H1 (cell line): Measurements from ENCODE around the gene ATP13A3. TPM values are rescaled to one million over a fixed set of nuclear protein-coding genes. Genes with fewer than 3 reads are reported as not detected.
A peak's percentile ranks its signal among the peaks of the same experiment; 100 is the strongest.

ENCODE experiments used
- CTCF ChIA-PET: fragments of 300-600 bp; sonication (Branson Sonifier 250); formaldehyde crosslinking; loops from one replicate; lab custom pipeline; 2021; ENCODE audit not compliant: partially characterized antibody; lab: Charles Lee
- POLR2A ChIA-PET: fragments of 300-600 bp; sonication (Branson Sonifier 250); formaldehyde crosslinking; loops from one replicate; lab custom pipeline; 2021; ENCODE audit warnings: inconsistent platforms; ENCODE audit not compliant: partially characterized antibody; lab: Charles Lee
- DNase-seq, 2 experiments: peaks; one replicate each; pipeline versions ENCODE4 v3.0.0 to v3.0.0-alpha.2; 2010 to 2022; ENCODE audit warnings: low spot score in 2 of 2, low read depth in 1 of 2, mixed read lengths in 1 of 2
- FAIRE-seq: peaks from 2 replicates; lab custom pipeline; 2011; peaks lifted over from hg19 to GRCh38; lab: Jason Lieb, UNC
- H2AFZ ChIP-seq: 2 replicates; pipeline ENCODE4 v1.8.1; 2012; ENCODE audit warnings: low read length, inconsistent platforms
- H2AK5ac ChIP-seq: 2 replicates; pipeline ENCODE4 v1.6.1; 2013; ENCODE audit warnings: low read depth, low read length
- H2BK120ac ChIP-seq: replicated peaks from 2 replicates; pipeline ENCODE3; 2013; ENCODE audit warnings: low read depth, low read length, inconsistent platforms
- H2BK12ac ChIP-seq: 2 replicates; pipeline ENCODE4 v1.6.1; 2013; ENCODE audit warnings: low read depth, low read length
- H2BK15ac ChIP-seq: 2 replicates; pipeline ENCODE4 v1.6.1; 2013; ENCODE audit warnings: low read length
- H2BK20ac ChIP-seq: 2 replicates; pipeline ENCODE4 v1.6.1; 2013; ENCODE audit warnings: low read length
- H2BK5ac ChIP-seq: 2 replicates; pipeline ENCODE4 v1.6.1; 2013; ENCODE audit warnings: low read depth, low read length
- H3K14ac ChIP-seq: 2 replicates; pipeline ENCODE4 v1.6.1; 2013; ENCODE audit warnings: inconsistent platforms; ENCODE audit not compliant: insufficient read length
- H3K18ac ChIP-seq: 2 replicates; pipeline ENCODE4 v1.6.1; 2013; ENCODE audit warnings: low read length; ENCODE audit errors: extremely low read depth
- H3K23ac ChIP-seq: 2 replicates; pipeline ENCODE4 v1.6.1; 2013; ENCODE audit warnings: inconsistent platforms; ENCODE audit not compliant: insufficient read length
- H3K23me2 ChIP-seq: 2 replicates; pipeline ENCODE4 v1.6.1; 2013; ENCODE audit warnings: low read depth, low read length
- H3K27ac ChIP-seq: 2 replicates; pipeline ENCODE4 v1.6.1; 2011; ENCODE audit warnings: low read depth, low read length, inconsistent platforms
- H3K27me3 ChIP-seq, 4 experiments: replicated peaks in 1 of 4; 1 replicate in 1 of 4; 2 replicates in 3 of 4; pipeline versions ENCODE4 v1.6.1 to v1.8.1; 2011 to 2013; ENCODE audit warnings: low read length in 3 of 4, mild to moderate bottlenecking in 3 of 4, inconsistent platforms in 2 of 4, mixed read lengths in 2 of 4, moderate library complexity in 1 of 4; ENCODE audit not compliant: control insufficient read depth in 3 of 4, insufficient read depth in 3 of 4; ENCODE audit errors: extremely low read depth in 1 of 4
- H3K36me3 ChIP-seq, 4 experiments: 2 replicates each; pipeline versions ENCODE4 v1.6.1 to v1.8.1; 2011 to 2013; ENCODE audit warnings: mild to moderate bottlenecking in 4 of 4, low read length in 3 of 4, moderate library complexity in 2 of 4, control low read depth in 1 of 4, inconsistent platforms in 1 of 4; ENCODE audit not compliant: insufficient read depth in 4 of 4, control insufficient read depth in 2 of 4
- H3K4ac ChIP-seq: replicated peaks from 2 replicates; pipeline ENCODE3; 2013; ENCODE audit warnings: low read length, low read depth, mixed read lengths, inconsistent platforms; ENCODE audit not compliant: insufficient read length
- H3K4me1 ChIP-seq, 4 experiments: replicated peaks in 1 of 4; 1 replicate in 1 of 4; 2 replicates in 3 of 4; pipeline versions ENCODE4 v1.6.1 to v1.8.1; 2011 to 2013; ENCODE audit warnings: low read length in 3 of 4, inconsistent platforms in 2 of 4, mixed read lengths in 1 of 4; ENCODE audit not compliant: insufficient read depth in 4 of 4, control insufficient read depth in 3 of 4
- H3K4me2 ChIP-seq, 2 experiments: 2 replicates each; pipeline versions ENCODE4 v1.6.1 to v1.8.1; 2011 to 2013; ENCODE audit warnings: low read depth in 2 of 2, low read length in 2 of 2, control low read depth in 1 of 2, inconsistent platforms in 1 of 2, mild to moderate bottlenecking in 1 of 2; ENCODE audit not compliant: insufficient read depth in 1 of 2
- H3K4me3 ChIP-seq, 4 experiments: fragments of 200-600, 300-600 bp in 1 of 4; sonication (generic), shearing (Covaris generic), sonication (Bioruptor Twin) in 1 of 4; 2 replicates each; pipeline versions ENCODE4 v1.5.1 to v1.8.1; 2011 to 2016; ENCODE audit warnings: low read length in 4 of 4, low read depth in 3 of 4, control low read depth in 2 of 4, inconsistent platforms in 2 of 4, mild to moderate bottlenecking in 2 of 4, mixed read lengths in 1 of 4, moderate library complexity in 1 of 4; ENCODE audit not compliant: insufficient read depth in 2 of 4; ENCODE audit errors: extremely low read depth in 1 of 4
- H3K56ac ChIP-seq: replicated peaks from 2 replicates; pipeline ENCODE3; 2013; ENCODE audit warnings: low read depth, mild to moderate bottlenecking, mixed read lengths, low read length, inconsistent platforms; ENCODE audit not compliant: insufficient read length
- H3K79me1 ChIP-seq: 2 replicates; pipeline ENCODE4 v1.6.1; 2013; ENCODE audit warnings: low read depth, low read length, control low read depth
- H3K79me2 ChIP-seq, 2 experiments: 2 replicates each; pipeline versions ENCODE4 v1.6.1 to v1.8.1; 2012 to 2013; ENCODE audit warnings: low read length in 2 of 2, mild to moderate bottlenecking in 2 of 2, inconsistent platforms in 1 of 2; ENCODE audit not compliant: insufficient read depth in 2 of 2, control insufficient read depth in 1 of 2
- H3K9ac ChIP-seq, 4 experiments: replicated peaks in 1 of 4; 1 replicate in 1 of 4; 2 replicates in 3 of 4; pipeline versions ENCODE4 v1.6.1 to v1.8.1; 2011 to 2013; ENCODE audit warnings: low read depth in 3 of 4, low read length in 3 of 4, control low read depth in 2 of 4, mild to moderate bottlenecking in 2 of 4, moderate library complexity in 2 of 4, inconsistent platforms in 1 of 4; ENCODE audit errors: extremely low read depth in 1 of 4
- H3K9me3 ChIP-seq, 2 experiments: 2 replicates each; pipeline versions ENCODE4 v1.6.1 to v1.8.1; 2012 to 2013; ENCODE audit warnings: mild to moderate bottlenecking in 2 of 2, moderate library complexity in 2 of 2, control low read depth in 1 of 2, inconsistent platforms in 1 of 2, low read depth in 1 of 2, low read length in 1 of 2, mixed read lengths in 1 of 2; ENCODE audit not compliant: insufficient read depth in 2 of 2
- H4K20me1 ChIP-seq, 2 experiments: replicated peaks in 1 of 2; 2 replicates each; pipeline versions ENCODE3 to v1.8.1; 2011 to 2013; ENCODE audit warnings: inconsistent platforms in 2 of 2, low read length in 2 of 2, mild to moderate bottlenecking in 1 of 2; ENCODE audit not compliant: insufficient read depth in 2 of 2, control insufficient read depth in 1 of 2
- H4K5ac ChIP-seq: 2 replicates; pipeline ENCODE4 v1.6.1; 2013; ENCODE audit warnings: low read length, low read depth, mixed read lengths, inconsistent platforms; ENCODE audit not compliant: insufficient read length
- H4K8ac ChIP-seq: 2 replicates; pipeline ENCODE4 v1.8.0; 2013; ENCODE audit warnings: mild to moderate bottlenecking, moderate library complexity, low read length, inconsistent platforms; ENCODE audit not compliant: insufficient read depth; ENCODE audit errors: extremely low read depth
- H4K91ac ChIP-seq: replicated peaks from 2 replicates; pipeline ENCODE3; 2013; ENCODE audit warnings: low read length, mixed read lengths, inconsistent platforms; ENCODE audit not compliant: insufficient read length
- CBX5 ChIP-seq: fragments of 300-800, 300-1000 bp; sonication (generic); IDR thresholded peaks from 2 replicates; pipeline ENCODE4 v1.7.1; 2016; ENCODE audit warnings: antibody characterized with exemption, low read length, low read depth
- CREB1 ChIP-seq: IDR thresholded peaks from 2 replicates; pipeline ENCODE4 v1.6.1; 2012; ENCODE audit warnings: inconsistent platforms
- EGR1 ChIP-seq: IDR thresholded peaks from 2 replicates; pipeline ENCODE4 v1.6.1; 2011; ENCODE audit warnings: low read depth, low read length, borderline replicate concordance
- EP300 ChIP-seq, 2 experiments: IDR thresholded peaks; 1 replicate in 1 of 2; 2 replicates in 1 of 2; pipeline ENCODE4 v1.6.1; 2011 to 2012; ENCODE audit warnings: low read depth in 2 of 2, low read length in 2 of 2, mild to moderate bottlenecking in 2 of 2, borderline replicate concordance in 1 of 2, inconsistent platforms in 1 of 2, moderate library complexity in 1 of 2
- JUN ChIP-seq: IDR thresholded peaks from 2 replicates; pipeline ENCODE4 v1.6.1; 2011; ENCODE audit warnings: low read depth, mild to moderate bottlenecking, improper control_type of control experiment, low read length
- MAX ChIP-seq: IDR thresholded peaks from 2 replicates; pipeline ENCODE4 v1.6.1; 2012; ENCODE audit warnings: inconsistent platforms
- POLR2A ChIP-seq, 2 experiments: IDR thresholded peaks; 1 replicate in 1 of 2; 2 replicates in 1 of 2; pipeline ENCODE4 v1.6.1; 2011; ENCODE audit warnings: low read depth in 2 of 2, low read length in 2 of 2, mild to moderate bottlenecking in 2 of 2; ENCODE audit errors: control extremely low read depth in 1 of 2
- SIX5 ChIP-seq: IDR thresholded peaks from 2 replicates; pipeline ENCODE4 v1.6.1; 2011; ENCODE audit warnings: mild to moderate bottlenecking, low read depth, low read length
- ZNF274 ChIP-seq: IDR thresholded peaks from 2 replicates; pipeline ENCODE4 v1.7.0; 2012; ENCODE audit warnings: low read length, borderline replicate concordance; ENCODE audit errors: extremely low read depth
- WGBS, 2 experiments: shearing (Covaris generic) in 1 of 2; methylation state at CpG; one replicate each; pipeline versions ENCODE4 v1.1.6 to v1.1.7; 2013 to 2015; ENCODE audit warnings: low lambda C conversion rate in 2 of 2, mixed read lengths in 2 of 2, inconsistent platforms in 1 of 2, low coverage in 1 of 2, missing lambda C conversion rate in 1 of 2; ENCODE audit not compliant: insufficient replicate concordance in 2 of 2, insufficient coverage in 1 of 2, insufficient read length in 1 of 2; ENCODE audit errors: extremely low coverage in 1 of 2, missing lambda C conversion rate in 1 of 2; 5-methylcytosine and 5-hydroxymethylcytosine counted together
- polyA plus RNA-seq, 7 experiments: library from polyadenylated mRNA; depleted of rRNA in 3 of 7; stranded (reverse) in 5 of 7; unstranded in 2 of 7; fragments of >200 nt in 5 of 7; fragments of 200-250 nt in 2 of 7; gene quantifications; 1 replicate in 5 of 7; 2 replicates in 1 of 7; 4 replicates in 1 of 7; pipeline versions ENCODE4 v1.2.1 to v1.2.3, GENCODE V29; 2011 to 2013; ENCODE audit warnings: missing spikeins in 2 of 7, mixed read lengths in 2 of 7
- total RNA-seq: library from RNA; stranded (reverse); fragmentation: NEBNext Ultra II Directional; extraction: Animal tissue kit (Norgen Biotek cat#: 25700); gene quantifications from 2 replicates; pipeline ENCODE4 v1.2.1, GENCODE V29; 2021

The ATP13A3 gene
- total and polyA plus RNA-seq, 2 of the 8 experiments (the other 6 are each of a cell fraction or from before 2014, with no cell fraction given) = 18.6 to 92.2 TPM

- no peaks in the 10 kb centered on the region for H3K79me2 ChIP-seq
- H4K20me1 ChIP-seq = no peaks in the 10 kb centered on the region
- no peaks in the 10 kb centered on the region for H3K23me2 ChIP-seq
- peak overlapping the region; percentile 71 for H3K18ac ChIP-seq
- WGBS, 2 experiments = 86% methylated on average over 10 of the region's 10 CpGs; no CpG with 5 or more reads in 1 of the 2 experiments
- no peak overlapping the region for H2AFZ ChIP-seq
- no peak overlapping the region for H3K14ac ChIP-seq
- ChIA-PET POLR2A (interaction anchor here (1.1 kb wide), 1 partner anchor 28 kb away, joined by 3 read pairs; no protein-coding TSS in a partner anchor), CTCF (interaction anchor here (0.9 to 1.8 kb wide), 3 partner anchors 31 to 41 kb away, joined by 3 to 8 read pairs (median 5); no protein-coding TSS in a partner anchor)
- no peak overlapping the region for H3K56ac ChIP-seq
- H4K91ac ChIP-seq = peak overlapping the region; percentile 45
- H3K9me3 ChIP-seq = no peaks in the 10 kb centered on the region
- no peak overlapping the region for H2BK5ac ChIP-seq
- H3K79me1 ChIP-seq = no peaks in the 10 kb centered on the region
- H3K36me3 ChIP-seq = no peaks in the 10 kb centered on the region
- H4K8ac ChIP-seq = no peak overlapping the region
- H3K4me3 ChIP-seq = no peak overlapping the region
- DNase-seq = no peak
- H3K4me2 ChIP-seq = peak overlapping the region in 1 of 2 experiments; percentile 16; a peak in 1 of 4 replicates
- no peak for FAIRE-seq
- peak overlapping the region; percentile 70 for H2BK120ac ChIP-seq
- no peak overlapping the region for H3K23ac ChIP-seq
- H3K9ac ChIP-seq = no peak overlapping the region
- peaks cover 0 to 2% (median 0%) of the 10 kb centered on the region in 4 experiments; a peak in 1 of 7 replicates for H3K27me3 ChIP-seq
- peak overlapping the region; percentile 92; the same call in 1 of the 2 replicates for H2BK12ac ChIP-seq
- H3K4ac ChIP-seq = peak overlapping the region; percentile 73
- peaks cover 0 to 22% (median 6%) of the 10 kb centered on the region in 4 experiments; a peak in 5 of 7 replicates for H3K4me1 ChIP-seq
- peak overlapping the region; percentile 100 for H2BK15ac ChIP-seq
- H4K5ac ChIP-seq = no peak overlapping the region
- H2BK20ac ChIP-seq = 0 out of 2 replicates have a peak overlapping the region, but pooled peaks have one; percentile 61
- no peak overlapping the region for H2AK5ac ChIP-seq
- no peak overlapping the region for H3K27ac ChIP-seq
- no peak for TF ChIP-seq POLR2A (IDR thresholded peaks at IDR 0.05; ENCODE audit: control extremely low read depth in 1 of 2, low read depth in 2 of 2, low read length in 2 of 2)
- no peak for TF ChIP-seq CBX5
- TF ChIP-seq MAX = no peak
- no peak for TF ChIP-seq SIX5
- no peak for TF ChIP-seq CREB1
- no peak for TF ChIP-seq EGR1
- no peak for TF ChIP-seq EP300 (IDR thresholded peaks at IDR 0.05; ENCODE audit: borderline replicate concordance in 1 of 2, low read depth in 2 of 2, low read length in 2 of 2)
- TF ChIP-seq JUN = no peak
- TF ChIP-seq ZNF274 = no peak
Measured at GRCh38 chr3:194374935-194375334, 111.9 kb downstream of the ATP13A3 start.
